NCI-H345 treated with DMSO at 0.1 percent for 48 hours (cell line): ENCODE data around the gene GEMIN7.

Experiments used
- DNase-seq: peaks from one replicate; lab custom pipeline; 2025; ENCODE audit not compliant: unreplicated experiment; lab: John Stamatoyannopoulos, UW

GEMIN7 gene

GRCh38 chr19:45125975-45126493 lies 47.0 kb downstream of the GEMIN7 start:
- DNase-seq, result no peak

GRCh38 chr19:45126654-45127053 lies 47.6 kb downstream of the GEMIN7 start:
- DNase-seq, result no peak

- DNase-seq, result no peak
Measured at GRCh38 chr19:45128146-45128545, 49.1 kb downstream of the GEMIN7 start.

- no peak for DNase-seq
Measured at GRCh38 chr19:45128806-45129205, 49.7 kb downstream of the GEMIN7 start.

GRCh38 chr19:45130236-45130635 lies 51.2 kb downstream of the GEMIN7 start:
- DNase-seq, result no peak

- peak; percentile 92 for DNase-seq
Measured at GRCh38 chr19:45130888-45131615, 52.0 kb downstream of the GEMIN7 start.

GRCh38 chr19:45133661-45134060 lies 54.6 kb downstream of the GEMIN7 start:
- DNase-seq, result no peak

GRCh38 chr19:45135176-45135885 lies 56.3 kb downstream of the GEMIN7 start:
- no peak for DNase-seq

GRCh38 chr19:45136507-45137178 lies 57.6 kb downstream of the GEMIN7 start:
- DNase-seq, result no peak

- no peak for DNase-seq
Measured at GRCh38 chr19:45137179-45137761, 58.2 kb downstream of the GEMIN7 start.

GRCh38 chr19:45138303-45138751 lies 59.3 kb downstream of the GEMIN7 start:
- no peak for DNase-seq

GRCh38 chr19:45139286-45140143 lies 60.5 kb downstream of the GEMIN7 start:
- DNase-seq, result no peak

GRCh38 chr19:45140144-45140503 lies 61.1 kb downstream of the GEMIN7 start:
- no peak for DNase-seq

- DNase-seq, result no peak
Measured at GRCh38 chr19:45140533-45140932, 61.5 kb downstream of the GEMIN7 start.
